GM19035 (cell line): Measurements from ENCODE around the gene GADD45GIP1.

Source experiments
- ATAC-seq: cut with Tn5 transposase; IDR thresholded peaks from one replicate; pipeline ENCODE4 v1.9.1; 2021; ENCODE audit not compliant: unreplicated experiment

Gene GADD45GIP1

GRCh38 chr19:12913851-12914690, 43.0 kb downstream of the GADD45GIP1 start:
- no peak for ATAC-seq

DNA sequence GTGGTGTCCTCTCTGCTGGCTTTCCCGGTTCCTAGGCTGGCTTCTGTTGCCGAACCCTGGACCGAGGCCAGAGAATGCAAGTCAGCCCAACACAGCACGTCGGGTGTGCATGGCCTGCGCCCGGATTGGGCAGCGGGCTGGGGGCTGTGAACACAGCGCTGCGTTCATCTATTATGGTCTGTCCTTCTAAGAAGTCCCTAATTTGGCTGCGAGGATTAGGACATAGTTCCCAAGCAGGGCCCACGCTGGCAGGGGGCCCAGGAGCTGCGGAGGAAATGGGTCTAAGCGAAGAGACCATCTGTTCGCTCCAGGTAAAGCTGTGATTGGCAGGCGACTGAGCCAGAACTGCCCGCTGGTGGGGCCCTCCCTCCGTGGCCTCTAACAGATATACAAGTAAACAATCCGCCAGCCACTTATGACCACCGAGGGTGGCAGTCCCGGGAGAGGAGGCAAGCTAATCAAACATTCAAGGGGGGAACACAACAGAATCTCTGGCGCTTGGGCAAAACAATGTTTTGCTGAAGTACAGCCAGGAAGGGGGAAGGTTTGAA, 43.9 kb downstream of the GADD45GIP1 start:
- no peak for ATAC-seq

DNA sequence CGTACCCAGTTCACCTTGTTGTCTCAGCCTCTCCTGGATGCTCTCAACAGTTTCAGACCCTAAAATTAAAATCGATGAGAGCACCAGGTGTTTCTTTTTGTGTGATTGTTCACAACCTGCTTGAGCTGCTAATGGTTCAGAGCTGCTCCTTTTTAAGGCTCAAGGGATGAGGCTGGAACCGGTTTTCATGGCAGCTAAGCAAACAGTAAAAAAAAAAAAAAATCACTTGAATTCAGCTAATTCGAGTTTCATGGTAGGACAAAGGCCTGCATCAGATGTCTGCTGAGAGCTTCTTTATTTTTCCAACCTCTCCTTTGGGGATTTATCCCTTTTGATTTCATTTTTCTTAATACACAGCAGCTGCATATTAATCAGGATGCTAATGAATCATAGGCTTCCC, 44.5 kb downstream of the GADD45GIP1 start:
- ATAC-seq = no peak

- no peak for ATAC-seq
These were observed 49.9 kb downstream of the GADD45GIP1 start for GRCh38 chr19:12907166-12907565.
